NCI-H510A (cell line): Measurements from ENCODE around the gene JPH4.
A peak's percentile ranks its signal among the peaks of the same experiment; 100 is the strongest.
"Not testable (repeated sequence)": the region's sequence is repeated elsewhere in the genome, so short reads cannot be mapped to it uniquely, and the experiment has no call there.

Experiments
- DNase-seq: peaks from one replicate; lab custom pipeline; 2025; lab: John Stamatoyannopoulos, UW

JPH4 gene

GRCh38 chr14:23546450-23547035 is 32.0 kb downstream of the JPH4 start:
- DNase-seq, result no peak

GRCh38 chr14:23545740-23546365 is 32.7 kb downstream of the JPH4 start:
- DNase-seq, result no peak

GRCh38 chr14:23544511-23545447 is 33.8 kb downstream of the JPH4 start:
- DNase-seq, result peak; percentile 47

- DNase-seq, result no peak
Measured at GRCh38 chr14:23543403-23543802, 35.2 kb downstream of the JPH4 start.

- DNase-seq, result no peak
Measured at GRCh38 chr14:23542261-23542660, 36.3 kb downstream of the JPH4 start.

GRCh38 chr14:23540141-23540469 is 38.5 kb downstream of the JPH4 start:
- DNase-seq, result no peak

DNA sequence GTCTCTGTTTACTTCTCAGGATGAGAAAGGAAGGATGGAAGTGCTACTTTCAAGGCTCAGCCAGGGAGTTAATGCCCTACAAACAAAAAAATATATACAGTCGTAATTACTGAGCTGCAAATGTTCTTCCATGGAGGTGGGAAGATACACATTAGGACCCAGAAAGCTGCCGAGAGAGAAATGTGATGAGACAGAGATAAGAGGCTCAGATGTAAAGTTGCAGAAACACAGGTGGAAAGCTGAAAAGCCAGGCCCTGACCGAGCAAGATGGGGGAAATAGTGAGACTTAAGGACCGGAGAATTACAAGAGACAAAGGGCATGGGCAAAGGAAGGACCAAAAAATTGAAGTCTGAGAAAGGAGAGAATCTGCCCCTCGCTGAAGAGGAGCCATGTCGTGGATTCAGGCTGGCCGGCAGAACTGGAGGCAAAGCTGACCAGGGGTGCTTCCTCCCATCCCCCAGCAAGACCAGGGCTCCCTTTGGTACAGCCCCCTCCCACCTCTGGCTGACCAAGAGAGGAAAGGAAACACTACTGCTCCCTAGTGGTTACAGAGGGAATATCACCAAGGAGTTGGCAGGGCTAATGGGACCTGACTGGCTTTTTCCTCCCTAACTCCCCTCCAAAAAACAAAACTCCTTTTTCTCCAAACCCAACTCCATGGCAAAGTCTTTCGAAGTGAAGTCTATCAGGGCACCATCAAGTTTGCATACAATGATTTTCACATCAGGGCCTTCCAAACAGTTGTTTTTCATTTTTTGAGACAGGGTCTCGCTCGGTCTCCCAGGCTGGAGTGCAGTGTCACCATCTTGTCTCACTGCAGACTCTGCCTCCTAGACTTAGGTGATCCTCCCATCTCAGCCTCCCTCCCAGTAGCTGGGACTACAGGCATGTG is 39.1 kb downstream of the JPH4 start:
- peak; percentile 18 for DNase-seq

GRCh38 chr14:23538785-23539184 is 39.8 kb downstream of the JPH4 start:
- peak; percentile 19 for DNase-seq

DNA sequence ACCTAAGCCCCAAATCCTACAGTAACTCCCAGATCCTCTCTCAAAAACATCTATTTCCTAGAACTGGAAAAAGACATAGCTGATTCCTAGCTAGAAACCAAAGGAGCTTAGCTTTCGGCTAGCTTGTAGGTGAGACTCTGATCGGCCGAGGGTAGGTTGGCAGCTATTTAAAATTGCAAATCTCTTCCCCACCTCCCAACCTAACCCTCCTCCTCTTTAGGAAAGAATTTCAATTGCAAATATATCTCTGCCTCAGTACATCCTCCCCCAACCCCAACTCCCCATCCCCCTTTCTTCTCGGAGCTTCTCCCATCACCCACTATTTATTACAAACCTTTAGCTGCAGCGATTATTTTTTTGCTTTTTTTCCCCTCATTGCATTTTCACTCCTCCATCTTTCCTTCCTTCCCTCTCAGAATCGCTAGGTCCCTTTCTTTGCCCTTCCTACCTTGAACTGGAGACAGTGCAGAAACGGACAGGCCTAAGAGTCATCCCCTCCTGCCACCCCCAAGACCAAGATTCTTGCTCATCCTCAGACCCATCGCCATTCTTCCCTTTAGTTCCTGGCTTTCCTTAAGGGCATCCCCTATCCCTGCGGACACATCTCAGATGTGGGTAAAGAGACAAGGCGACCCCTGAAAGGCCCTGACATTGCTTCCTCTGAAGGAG is 40.4 kb downstream of the JPH4 start:
- DNase-seq, result no peak

DNA sequence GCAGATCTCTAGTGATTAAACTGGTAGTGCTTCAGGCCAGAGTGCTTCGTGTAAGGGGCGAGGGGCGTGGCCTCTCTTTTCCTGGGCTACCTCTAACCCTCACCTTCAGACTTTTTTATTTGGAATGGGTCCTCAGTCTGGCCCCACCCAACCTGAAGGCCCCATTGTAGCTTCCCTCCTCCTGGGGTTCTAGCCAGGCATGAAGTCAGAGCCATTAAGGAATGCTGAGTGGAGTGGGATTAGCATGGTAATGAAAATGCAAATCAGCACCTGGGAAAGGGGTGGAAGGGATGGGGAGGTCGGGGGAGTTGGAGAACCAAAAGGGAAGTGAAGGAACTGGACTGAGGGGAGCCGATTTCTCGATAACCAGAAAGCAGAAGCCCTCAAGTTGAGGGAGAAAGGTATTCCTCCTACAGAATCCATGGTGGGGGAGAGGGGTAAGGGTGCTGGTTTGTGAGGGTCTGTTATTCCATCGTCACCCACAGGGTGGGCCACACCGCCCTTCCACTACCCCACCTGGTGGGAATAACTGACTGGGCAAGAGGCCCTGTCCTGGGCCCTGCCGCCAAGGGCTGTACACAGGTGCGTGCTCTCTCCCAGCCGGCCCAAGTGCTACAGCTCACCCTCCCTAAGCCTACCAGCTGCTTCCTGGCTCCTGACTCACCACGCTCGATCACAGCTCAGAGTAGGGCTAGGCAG is 41.1 kb downstream of the JPH4 start:
- DNase-seq, result peak; percentile 22

DNA sequence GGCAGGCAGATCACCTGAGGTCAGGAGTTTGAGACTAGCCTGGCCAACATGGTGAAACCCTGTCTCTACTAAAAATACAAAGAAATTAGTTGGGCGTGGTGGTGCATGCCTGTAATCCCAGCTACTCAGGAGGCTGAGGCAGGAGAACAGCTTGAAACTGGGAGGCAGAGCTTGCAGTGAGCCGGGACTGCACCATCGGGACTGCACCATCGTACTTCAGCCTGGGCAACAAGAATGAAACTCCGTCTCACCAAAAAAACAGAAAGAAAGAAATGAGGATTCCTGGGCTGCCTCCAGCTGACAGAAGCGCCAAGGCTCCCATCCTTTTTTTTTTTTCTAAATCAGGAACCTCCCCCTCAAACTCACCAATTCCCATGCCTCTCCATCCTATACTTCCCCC is 41.7 kb downstream of the JPH4 start:
- not testable (repeated sequence) for DNase-seq

GRCh38 chr14:23536494-23536893 is 42.1 kb downstream of the JPH4 start:
- no peak for DNase-seq

- no peak for DNase-seq
Measured at GRCh38 chr14:23535943-23536342, 42.6 kb downstream of the JPH4 start.

DNA sequence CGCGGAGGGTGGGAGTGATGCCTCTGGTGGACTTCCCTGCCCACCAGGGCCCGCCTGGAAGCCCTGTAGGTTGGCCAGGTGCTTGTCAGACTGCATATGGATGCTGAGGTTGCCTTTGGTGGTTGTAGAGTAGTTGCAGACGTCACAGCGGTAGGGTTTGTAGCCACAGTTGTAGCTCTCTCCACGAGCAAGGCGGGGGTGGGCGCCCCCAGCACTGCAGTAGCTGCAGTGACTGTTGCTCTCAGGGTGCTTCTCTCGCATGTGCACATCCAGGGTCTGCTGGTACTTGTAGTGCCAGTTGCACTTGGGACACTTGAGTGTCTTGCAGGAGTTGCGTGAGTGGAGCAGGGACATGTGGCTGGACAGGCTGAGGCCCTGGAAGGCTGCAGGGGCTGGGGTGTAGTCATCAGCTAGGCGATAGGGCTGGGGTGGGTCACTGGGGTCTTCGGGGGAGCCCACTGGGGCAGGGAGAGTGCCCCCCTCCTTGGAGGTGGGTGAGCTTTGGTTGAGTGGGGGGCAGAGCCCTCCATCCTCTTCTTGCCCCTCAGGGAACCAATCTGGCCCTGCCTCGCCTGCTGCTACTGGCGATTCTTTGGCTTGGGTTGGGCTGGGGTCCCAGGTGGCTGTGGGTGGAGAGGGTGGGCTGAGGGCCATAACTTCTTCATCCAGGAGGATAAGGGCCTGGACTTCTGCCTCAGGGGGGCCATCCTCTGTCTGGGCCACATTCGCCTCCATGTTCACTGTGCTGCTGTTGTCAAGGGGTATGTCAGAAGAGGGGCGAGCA is 44.7 kb downstream of the JPH4 start:
- no peak for DNase-seq

DNA sequence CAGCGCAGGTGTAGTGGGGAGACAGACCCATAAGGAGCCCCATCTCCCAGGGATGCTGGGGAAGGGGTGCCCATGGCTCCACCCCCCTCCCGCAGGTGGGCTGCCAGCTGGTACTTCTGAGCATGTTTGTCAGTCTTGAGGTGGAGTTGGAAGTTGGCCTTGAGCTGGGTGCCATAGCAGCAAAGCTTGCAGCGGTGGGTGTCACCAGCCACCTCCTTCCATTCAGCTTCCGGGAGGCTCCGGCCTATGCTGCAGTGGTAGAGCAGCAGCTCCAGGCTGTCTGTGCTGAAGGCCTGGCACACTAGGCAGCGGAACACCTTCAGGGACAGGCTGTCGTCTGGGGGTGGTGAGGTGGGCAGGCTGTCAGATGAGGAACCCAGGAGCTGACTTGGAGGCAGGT is 45.9 kb downstream of the JPH4 start:
- DNase-seq, result no peak

DNA sequence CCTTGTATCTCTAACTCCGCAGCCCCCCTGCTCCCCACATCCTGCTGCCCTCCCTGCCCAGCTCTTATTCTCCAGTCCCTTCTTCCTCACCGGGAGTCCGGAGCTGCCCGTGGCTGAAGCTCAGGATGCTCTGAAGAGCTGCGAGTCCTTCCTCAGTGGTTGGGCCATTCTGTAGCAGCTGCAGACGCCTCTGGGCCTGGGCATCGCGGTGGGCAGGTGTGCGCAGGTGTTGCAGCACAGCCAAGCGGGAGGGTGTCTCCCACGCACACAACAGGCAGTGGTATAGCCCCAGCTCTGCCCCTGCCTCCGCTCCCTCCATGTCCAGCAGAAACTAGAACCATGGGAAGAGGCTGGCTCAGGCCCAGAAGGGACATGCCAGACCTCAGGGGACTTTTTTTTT is 47.2 kb downstream of the JPH4 start:
- no peak for DNase-seq

DNA sequence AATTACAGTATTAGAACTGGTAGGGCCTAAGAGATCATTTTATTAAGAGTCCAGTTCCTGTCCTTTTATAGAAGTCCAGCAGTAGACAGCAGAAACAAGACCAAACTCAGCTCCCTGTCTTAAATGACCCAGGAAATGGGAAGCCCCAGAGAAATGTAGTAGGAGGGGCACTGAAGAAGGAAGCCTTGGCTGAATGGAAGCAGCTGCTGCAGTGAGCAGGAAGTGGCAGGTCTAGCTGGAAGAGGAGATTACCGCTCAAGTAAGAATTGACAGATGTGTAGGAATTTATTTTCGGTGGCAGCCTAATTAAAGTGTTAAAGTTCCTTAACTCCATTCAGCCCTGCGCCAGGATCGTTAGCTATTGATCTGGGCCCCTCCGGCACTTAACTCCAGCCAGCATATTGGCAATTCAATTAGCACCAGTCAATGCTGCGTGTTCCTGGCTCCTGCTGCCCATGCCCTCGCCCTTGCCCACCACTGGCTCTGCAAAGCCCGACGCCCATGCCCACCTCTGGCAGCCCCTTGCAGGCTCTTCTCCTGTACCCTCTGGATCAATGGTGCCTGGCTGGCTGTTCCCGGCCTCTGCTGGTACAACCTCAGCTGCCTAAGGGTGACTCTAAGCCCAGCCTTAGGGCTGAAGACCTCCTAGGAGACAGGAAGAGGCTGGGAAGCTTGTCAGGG is 48.1 kb downstream of the JPH4 start:
- no peak for DNase-seq

DNA sequence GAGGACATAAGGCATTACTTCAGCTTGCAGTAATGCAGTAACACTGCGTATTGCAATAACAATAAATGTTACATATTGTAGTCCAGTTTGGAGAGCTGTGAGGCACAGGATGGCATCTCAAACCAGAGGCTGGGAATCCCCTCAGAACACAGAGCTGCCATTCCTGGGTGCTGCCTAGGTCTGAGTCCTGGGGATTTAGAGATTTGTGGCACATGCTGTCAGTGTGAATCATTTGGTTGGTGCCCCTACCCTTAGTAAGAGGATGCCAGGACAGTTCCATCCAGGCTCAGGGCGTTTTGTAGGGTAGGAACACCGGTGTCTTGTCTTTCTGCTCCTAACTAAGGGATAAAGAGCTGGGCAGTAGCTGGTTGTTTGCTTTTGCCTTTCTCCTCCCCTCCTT is 49.6 kb downstream of the JPH4 start:
- no peak for DNase-seq

GRCh38 chr14:23528555-23528954 is 50.0 kb downstream of the JPH4 start:
- no peak for DNase-seq

DNA sequence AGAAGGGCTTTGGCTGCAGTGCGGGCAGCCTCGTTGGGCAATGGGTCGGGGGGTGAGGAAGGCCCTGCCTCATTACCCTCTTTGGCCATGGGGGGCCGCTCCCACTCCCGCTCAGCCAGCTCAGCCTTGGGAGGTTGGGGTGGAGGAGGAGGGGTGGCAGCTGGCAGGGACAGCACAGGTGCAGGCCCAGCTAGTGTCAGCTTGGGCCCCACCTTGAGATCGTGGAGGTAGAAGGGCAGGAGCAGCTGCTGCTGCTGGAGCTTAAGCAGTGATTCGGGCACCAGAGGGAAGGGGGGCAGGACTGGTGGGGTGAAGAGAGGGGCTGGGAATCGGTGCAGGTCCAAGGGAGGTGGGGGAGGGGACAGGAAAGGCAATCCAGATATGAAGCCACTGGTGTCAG is 53.0 kb downstream of the JPH4 start:
- no peak for DNase-seq
